GM21737 (cell line): Measurements from ENCODE around the gene C12orf43.

Experiments
- ATAC-seq: cut with Tn5 transposase; IDR thresholded peaks from one replicate; pipeline ENCODE4 v1.9.1; 2021; ENCODE audit warnings: mild to moderate bottlenecking, moderate library complexity; ENCODE audit not compliant: unreplicated experiment

C12orf43 gene

GRCh38 chr12:120979220-120979861, 36.9 kb downstream of the C12orf43 start:
- ATAC-seq: no peak

GRCh38 chr12:120978296-120979219, 37.7 kb downstream of the C12orf43 start, which contains the start of gene HNF1A:
Gene HNF1A (plus strand): TSS chr12:120978543. CDS start chr12:120978769, 226 bp downstream.
- ATAC-seq: no peak

GRCh38 chr12:120977531-120978295, 38.6 kb downstream of the C12orf43 start:
- ATAC-seq: no peak

- ATAC-seq: no peak
These were observed 43.3 kb downstream of the C12orf43 start for GRCh38 chr12:120972870-120973543.

- no peak for ATAC-seq
These were observed 44.7 kb downstream of the C12orf43 start for GRCh38 chr12:120971299-120972180.

- no peak for ATAC-seq
These were observed 46.0 kb downstream of the C12orf43 start for GRCh38 chr12:120970310-120970709.

- ATAC-seq: no peak
These were observed 50.7 kb downstream of the C12orf43 start for GRCh38 chr12:120965534-120966091.

DNA sequence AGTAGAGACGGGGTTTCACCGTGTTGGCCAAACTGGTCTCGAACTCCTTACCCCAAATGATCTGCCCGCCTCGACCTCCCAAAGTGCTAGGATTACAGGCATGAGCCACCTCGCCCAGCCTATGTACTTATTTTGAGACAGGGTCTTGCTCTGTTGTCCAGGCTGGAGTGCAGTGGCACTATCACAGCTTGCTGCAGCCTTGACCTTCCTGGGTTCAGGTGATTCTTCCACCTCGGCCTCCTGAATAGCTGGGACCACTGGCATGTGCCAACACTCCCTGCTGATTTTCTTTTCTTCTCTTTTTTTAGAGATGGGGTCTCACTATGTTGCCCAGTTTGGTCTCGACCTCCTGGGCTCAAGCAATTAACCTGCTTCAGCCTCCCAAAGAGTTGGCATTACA, 52.0 kb downstream of the C12orf43 start:
- ATAC-seq: no peak

DNA sequence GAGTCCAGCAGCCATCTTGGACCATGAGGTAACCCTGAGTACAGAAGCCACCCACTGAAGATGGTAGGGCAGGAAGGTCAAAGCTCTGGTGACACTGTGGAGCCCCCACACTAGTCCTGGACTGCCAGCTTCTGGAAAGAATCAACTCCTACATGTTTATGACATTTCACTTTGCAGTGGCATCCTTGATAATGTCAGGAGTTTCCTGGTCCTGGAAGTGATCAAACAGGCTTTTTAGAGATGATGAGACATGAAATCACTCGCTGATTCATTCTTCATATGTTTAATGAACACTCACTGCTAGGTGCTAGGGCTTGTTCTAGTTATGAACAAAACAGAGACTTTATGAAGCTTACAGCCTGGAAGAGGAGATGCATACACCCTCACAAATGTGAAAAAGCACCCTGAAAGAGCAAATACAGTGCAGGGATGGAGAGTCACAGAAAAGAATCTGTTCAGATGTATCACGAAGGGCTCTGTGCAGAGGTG, 53.7 kb downstream of the C12orf43 start:
- ATAC-seq: no peak

GRCh38 chr12:120961604-120962531, 54.4 kb downstream of the C12orf43 start:
- no peak for ATAC-seq

DNA sequence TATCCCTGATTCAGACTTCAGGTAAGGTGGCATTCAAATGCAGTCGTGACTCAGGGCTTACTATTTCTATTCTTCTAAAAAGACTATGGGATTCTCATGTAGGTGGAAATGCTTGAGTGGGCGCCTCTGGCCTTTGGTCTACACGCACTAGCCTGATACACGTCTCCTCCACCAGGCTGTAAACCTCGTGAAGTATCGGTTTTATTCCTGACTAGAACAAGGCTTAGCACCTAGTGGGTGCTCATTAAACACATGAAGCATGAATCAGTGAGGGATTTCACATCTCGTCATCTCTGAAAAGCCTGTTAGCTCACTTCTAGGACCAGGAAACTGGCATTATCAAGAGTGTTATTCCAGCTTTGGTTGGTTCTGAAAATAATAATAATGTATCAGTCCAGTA, 55.6 kb downstream of the C12orf43 start:
- no peak for ATAC-seq

DNA sequence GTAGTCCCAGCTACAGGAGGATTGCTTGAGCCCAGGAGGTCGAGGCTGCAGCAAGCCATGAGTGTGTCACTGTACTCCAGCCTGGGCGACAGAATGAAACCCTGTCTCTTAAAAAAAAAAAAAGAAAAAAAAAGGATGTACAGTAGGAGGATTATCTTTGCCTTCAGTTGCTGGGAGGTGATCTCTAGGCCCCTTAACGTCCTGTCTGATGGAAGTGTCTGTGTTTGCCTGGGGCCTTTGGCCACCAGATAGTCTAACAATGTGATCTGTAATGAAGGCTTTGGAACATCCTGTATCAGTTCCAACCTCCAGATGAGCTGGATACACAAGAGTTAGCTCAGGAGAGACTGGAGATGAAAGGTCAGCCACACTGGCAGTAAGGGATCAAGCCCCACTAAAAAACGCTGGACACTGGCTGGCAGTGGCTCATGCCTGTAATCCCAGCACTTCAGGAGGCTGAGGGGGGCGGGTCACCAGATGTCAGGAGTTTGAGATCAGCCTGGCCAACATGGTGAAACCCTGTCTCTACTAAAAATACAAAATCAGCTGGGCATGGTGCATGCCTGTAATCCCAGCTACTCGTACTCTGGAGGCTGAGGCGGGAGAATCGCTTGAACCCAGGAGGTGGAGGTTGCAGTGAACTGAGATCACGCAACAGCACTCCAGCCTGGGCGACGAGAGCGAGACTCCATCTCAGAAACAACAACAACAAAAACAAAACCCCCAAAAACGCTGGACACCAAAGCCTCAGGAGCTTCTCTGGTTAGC, 57.0 kb downstream of the C12orf43 start:
- ATAC-seq: no peak

DNA sequence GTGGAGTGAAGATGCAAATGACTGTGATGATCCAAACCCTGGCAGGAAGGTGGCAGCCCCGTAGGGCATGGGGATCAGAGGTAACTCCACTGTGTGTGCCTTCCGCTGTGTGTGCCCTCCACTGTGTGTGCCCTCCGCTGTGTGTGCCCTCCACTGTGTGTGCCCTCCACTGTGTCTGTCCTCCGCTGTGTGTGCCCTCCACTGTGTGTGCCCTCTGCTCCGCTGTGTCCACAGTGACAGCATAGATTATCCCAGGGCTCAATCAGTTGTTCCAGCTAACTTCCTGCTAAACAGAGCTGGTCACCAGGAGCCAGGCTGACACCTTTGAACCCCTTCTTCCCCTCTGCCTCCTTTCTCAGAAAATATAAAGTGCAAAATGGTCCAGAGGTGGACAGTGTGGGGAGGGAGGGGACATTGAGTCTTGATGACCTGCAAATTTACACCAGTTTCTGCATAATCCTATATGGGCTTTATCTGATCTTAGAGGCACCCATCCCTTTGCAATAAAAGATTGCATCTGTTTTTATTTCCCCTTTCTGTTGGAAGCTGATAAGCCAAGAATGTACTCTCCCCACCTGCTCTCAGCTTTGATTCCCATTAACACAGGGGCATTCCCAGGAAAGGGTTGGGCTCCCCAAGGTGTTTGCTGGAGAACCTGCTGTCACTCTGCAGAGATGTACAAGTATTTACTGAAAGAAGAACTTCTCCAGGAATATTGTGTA, 59.5 kb downstream of the C12orf43 start:
- no peak for ATAC-seq

GRCh38 chr12:120955232-120955631, 61.1 kb downstream of the C12orf43 start:
- no peak for ATAC-seq

GRCh38 chr12:120950807-120951206, 65.5 kb downstream of the C12orf43 start:
- ATAC-seq: no peak
